Sigmoid colon (tissue), 7 donors: ENCODE results near the gene CHTF8. TPM values are rescaled to one million over a fixed set of nuclear protein-coding genes. Genes with fewer than 3 reads are reported as not detected.

Experiments used
- DNase-seq: peaks from one replicate; pipeline ENCODE4 v3.0.0-alpha.2; 2019
- H3K27ac ChIP-seq, 4 donors: fragments of 200-600 bp; sonication (generic); one replicate each; pipeline ENCODE4 v1.5.1; 2016 to 2019; ENCODE audit warnings: mild to moderate bottlenecking in 1 of 4
- H3K27me3 ChIP-seq, 3 donors: fragments of 200-600 bp; sonication (generic); one replicate each; pipeline ENCODE4 v1.5.1; 2019; ENCODE audit warnings: mild to moderate bottlenecking in 1 of 3
- H3K36me3 ChIP-seq, 4 donors: fragments of 200-600 bp; sonication (generic); one replicate each; pipeline ENCODE4 v1.5.1; 2016 to 2019
- H3K4me1 ChIP-seq, 4 donors: fragments of 200-600 bp; sonication (generic); one replicate each; pipeline ENCODE4 v1.5.1; 2017 to 2019
- H3K4me3 ChIP-seq, 4 donors: fragments of 200-600 bp; sonication (generic); one replicate each; pipeline ENCODE4 v1.5.1; 2017 to 2019; ENCODE audit warnings: mild to moderate bottlenecking in 2 of 4, moderate library complexity in 1 of 4
- H3K9me3 ChIP-seq, 4 donors: fragments of 200-600 bp in 3 of 4; sonication (generic) in 3 of 4; one replicate each; pipeline versions ENCODE4 v1.5.1 to v1.6.1; 2013 to 2019
- EP300 ChIP-seq, 4 donors: sonication (generic); formaldehyde crosslinking; IDR thresholded peaks; one replicate each; pipeline ENCODE4 v1.6.1; 2017; ENCODE audit warnings: antibody characterized with exemption in 4 of 4
- POLR2A ChIP-seq, 2 donors: fragments of 450-650 bp; IDR thresholded peaks; one replicate each; pipeline ENCODE4 v1.6.1; 2016; ENCODE audit warnings: antibody characterized with exemption in 2 of 2, mild to moderate bottlenecking in 2 of 2, moderate library complexity in 2 of 2
- POLR2AphosphoS5 ChIP-seq, 4 donors: sonication (generic); formaldehyde crosslinking; IDR thresholded peaks; one replicate each; pipeline ENCODE4 v1.6.1; 2017; ENCODE audit warnings: antibody characterized with exemption in 4 of 4
- WGBS, 2 donors: extraction: QIAGEN DNeasy Blood & Tissue Kit; methylation state at CpG; one replicate each; pipeline ENCODE4 v1.1.7; 2013; 5-methylcytosine and 5-hydroxymethylcytosine counted together
- intact Hi-C: fragments of 100-400 bp; cut with DNase I; formaldehyde crosslinking; loops from one replicate; pipeline ENCODE4 v1.15.1; 2023
- polyA plus RNA-seq, 3 donors: library from polyadenylated mRNA; stranded (reverse); fragments of 200-250 nt; gene quantifications; one replicate each; pipeline ENCODE4 v1.2.3, GENCODE V29; 2013
- total RNA-seq, 4 donors: library from RNA; depleted of rRNA; stranded (reverse); fragments of >200 nt; gene quantifications; one replicate each; pipeline ENCODE4 v1.1.0, GENCODE V29; 2016
- TF ChIP-seq, protein P1 (sequence below), 4 experiments: fragments of 450-650 bp in 3 of 4; fragments of 200-600 bp in 1 of 4; IDR thresholded peaks; one replicate each; pipeline ENCODE4 v1.5.1; 2016 to 2019; ENCODE audit warnings: antibody characterized with exemption in 4 of 4, mild to moderate bottlenecking in 3 of 4, moderate library complexity in 2 of 4
- donor health status: healthy with polysubstance abuse.
- donor health status: Bipolar disorder and iron deficiency.
- donor health status: healthy.

The CHTF8 gene
- total and polyA plus RNA-seq, 7 donors, result 46.3 to 79.2 (median 61.9) TPM

DNA sequence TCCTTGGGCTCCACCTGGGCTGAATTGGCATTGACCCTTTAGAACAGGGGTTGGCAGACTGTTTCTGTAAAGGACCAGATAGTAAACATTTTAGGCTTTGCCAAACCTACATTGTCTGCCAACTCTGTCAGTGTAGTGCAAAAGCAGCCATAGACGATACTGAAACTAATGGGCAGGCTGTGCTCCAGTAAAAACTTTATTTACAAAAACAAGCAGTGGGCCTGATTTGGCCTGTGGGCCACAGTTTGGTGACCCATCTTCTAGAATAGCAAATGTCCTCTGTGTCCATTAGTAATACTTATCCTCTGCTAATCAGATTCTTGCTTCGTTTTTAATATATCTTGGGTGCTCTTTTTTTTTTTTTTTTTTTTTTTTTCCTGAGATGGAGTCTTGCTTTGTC lies 6.2 kb upstream of the CHTF8 start:
- 87% methylated on average over 2 of the region's 2 CpGs for WGBS, 2 donors
- intact Hi-C loops, result no loop called here
- no peak for DNase-seq
- no peak overlapping the region for H3K4me3 ChIP-seq
- H3K27me3 ChIP-seq, result no peaks in the 10 kb centered on the region
- TF ChIP-seq POLR2AphosphoS5 (IDR thresholded peaks at IDR 0.05) (no peak), EP300 (IDR thresholded peaks at IDR 0.05) (no peak), POLR2A (IDR thresholded peaks at IDR 0.05) (no peak)
- TF ChIP-seq, protein P1, sequence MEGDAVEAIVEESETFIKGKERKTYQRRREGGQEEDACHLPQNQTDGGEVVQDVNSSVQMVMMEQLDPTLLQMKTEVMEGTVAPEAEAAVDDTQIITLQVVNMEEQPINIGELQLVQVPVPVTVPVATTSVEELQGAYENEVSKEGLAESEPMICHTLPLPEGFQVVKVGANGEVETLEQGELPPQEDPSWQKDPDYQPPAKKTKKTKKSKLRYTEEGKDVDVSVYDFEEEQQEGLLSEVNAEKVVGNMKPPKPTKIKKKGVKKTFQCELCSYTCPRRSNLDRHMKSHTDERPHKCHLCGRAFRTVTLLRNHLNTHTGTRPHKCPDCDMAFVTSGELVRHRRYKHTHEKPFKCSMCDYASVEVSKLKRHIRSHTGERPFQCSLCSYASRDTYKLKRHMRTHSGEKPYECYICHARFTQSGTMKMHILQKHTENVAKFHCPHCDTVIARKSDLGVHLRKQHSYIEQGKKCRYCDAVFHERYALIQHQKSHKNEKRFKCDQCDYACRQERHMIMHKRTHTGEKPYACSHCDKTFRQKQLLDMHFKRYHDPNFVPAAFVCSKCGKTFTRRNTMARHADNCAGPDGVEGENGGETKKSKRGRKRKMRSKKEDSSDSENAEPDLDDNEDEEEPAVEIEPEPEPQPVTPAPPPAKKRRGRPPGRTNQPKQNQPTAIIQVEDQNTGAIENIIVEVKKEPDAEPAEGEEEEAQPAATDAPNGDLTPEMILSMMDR (IDR thresholded peaks at IDR 0.05), result no peak
- no peak overlapping the region for H3K27ac ChIP-seq
- H3K36me3 ChIP-seq, result peaks cover 12 to 72% (median 26%) of the 10 kb centered on the region in 4 donors
- H3K4me1 ChIP-seq, result peaks cover 0 to 9% (median 2%) of the 10 kb centered on the region in 4 donors
- H3K9me3 ChIP-seq, result no peaks in the 10 kb centered on the region

DNA sequence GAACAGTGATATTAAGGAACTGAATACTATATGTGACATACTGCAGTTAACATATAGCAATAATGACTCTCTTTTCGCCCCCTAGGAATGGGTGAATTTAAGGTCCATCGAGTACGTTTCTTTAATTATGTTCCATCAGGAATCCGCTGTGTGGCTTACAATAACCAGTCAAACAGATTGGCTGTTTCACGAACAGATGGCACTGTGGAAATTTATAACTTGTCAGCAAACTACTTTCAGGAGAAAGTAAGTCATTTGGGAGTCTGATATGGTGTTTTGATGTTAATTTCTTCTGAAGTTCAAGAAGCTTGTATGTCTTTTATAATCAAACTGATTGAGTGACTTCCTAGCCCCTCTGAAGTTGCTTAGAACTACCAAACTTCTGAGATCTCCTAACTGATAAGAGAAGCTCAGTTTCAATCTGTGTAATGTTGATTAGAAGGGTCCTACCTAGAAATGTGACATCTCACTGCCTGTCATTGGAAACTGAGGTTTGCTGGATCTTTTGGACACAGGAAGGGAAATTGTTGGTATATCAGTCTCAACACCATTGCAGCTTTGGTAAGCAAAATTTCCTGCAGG lies 1.1 kb upstream of the CHTF8 start:
- Histone ChIP-seq H3K4me1 (peaks cover 0 to 37% (median 24%) of the 10 kb centered on the region in 4 donors), H3K36me3 (peaks cover 0 to 20% (median 1%) of the 10 kb centered on the region in 4 donors), H3K27ac (peak overlapping the region in 3 of 4 donors; percentile 90 to 96 (median 90)), H3K4me3 (peak overlapping the region; percentile 82 to 98 (median 88)), H3K27me3 (no peaks in the 10 kb centered on the region), H3K9me3 (no peaks in the 10 kb centered on the region)
- TF ChIP-seq EP300 (IDR thresholded peaks at IDR 0.05) (no peak), POLR2AphosphoS5 (IDR thresholded peaks at IDR 0.05) (no peak), POLR2A (IDR thresholded peaks at IDR 0.05) (no peak)
- 11 to 40% methylated on average over 5 of the region's 5 CpGs for WGBS, 2 donors
- intact Hi-C loops, result loop anchor here (5.0 kb wide), 2 partner anchors 286 to 606 kb away; no protein-coding TSS in a partner anchor
- DNase-seq, result no peak

- Histone ChIP-seq H3K9me3 (no peaks in the 10 kb centered on the region), H3K4me3 (peak overlapping the region; percentile 82 to 98 (median 88)), H3K4me1 (peaks cover 0 to 39% (median 24%) of the 10 kb centered on the region in 4 donors), H3K36me3 (peaks cover 0 to 5% (median 0%) of the 10 kb centered on the region in 4 donors), H3K27ac (peak overlapping the region; percentile 89 to 96 (median 90)), H3K27me3 (no peaks in the 10 kb centered on the region)
- TF ChIP-seq POLR2AphosphoS5 (IDR thresholded peaks at IDR 0.05) (no peak), EP300 (IDR thresholded peaks at IDR 0.05) (no peak), POLR2A (IDR thresholded peaks at IDR 0.05) (no peak)
- TF ChIP-seq, protein P1 (IDR thresholded peaks at IDR 0.05), result no peak
- WGBS, 2 donors, result 1 to 2% methylated on average over 53 of the region's 53 CpGs
- intact Hi-C loops, result loop anchor here (5.0 kb wide), 2 partner anchors 285 to 605 kb away; no protein-coding TSS in a partner anchor
- peak; percentile 90 for DNase-seq
These were observed 457 bp downstream of the CHTF8 start for GRCh38 chr16:69131839-69132423.

DNA sequence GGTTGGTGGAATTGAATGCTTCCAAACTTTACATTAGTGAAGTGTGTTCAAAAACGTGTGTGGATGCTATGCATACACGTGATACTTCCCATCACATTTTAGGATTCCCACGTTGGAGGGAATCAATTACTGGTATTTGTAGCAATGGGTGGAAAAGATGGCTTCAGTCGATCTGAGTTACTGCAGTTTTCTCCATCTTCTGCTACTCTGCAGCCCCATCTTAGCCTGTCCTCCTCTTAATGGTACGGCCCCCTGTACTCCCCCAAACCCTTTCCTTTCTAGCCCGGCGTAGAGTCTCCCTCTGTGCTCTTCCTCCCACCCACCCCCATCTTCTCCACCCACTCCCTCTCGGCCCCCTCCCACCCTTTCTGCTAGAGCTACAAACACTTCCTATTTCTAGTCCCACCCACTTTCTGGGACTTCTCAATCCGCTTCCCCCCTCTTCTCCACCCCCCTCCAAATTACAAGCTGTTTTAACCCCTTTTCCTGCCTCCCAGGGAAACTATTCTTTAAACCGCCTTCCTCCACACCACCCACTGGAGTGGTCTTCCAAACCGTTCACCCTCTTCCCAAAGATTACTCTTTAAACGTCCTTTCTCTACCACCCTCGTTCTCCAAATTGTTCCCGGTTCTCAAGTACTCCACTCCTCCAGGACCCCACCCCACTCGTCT lies 1.1 kb downstream of the CHTF8 start:
- peaks cover 0 to 39% (median 24%) of the 10 kb centered on the region in 4 donors for H3K4me1 ChIP-seq
- no peaks in the 10 kb centered on the region for H3K9me3 ChIP-seq
- peak overlapping the region; percentile 89 to 96 (median 90) for H3K27ac ChIP-seq
- peak overlapping the region; percentile 82 to 98 (median 88) for H3K4me3 ChIP-seq
- TF ChIP-seq EP300 (IDR thresholded peaks at IDR 0.05) (no peak), POLR2A (IDR thresholded peaks at IDR 0.05) (no peak), POLR2AphosphoS5 (IDR thresholded peaks at IDR 0.05) (no peak)
- TF ChIP-seq, protein P1 (IDR thresholded peaks at IDR 0.05), result no peak
- DNase-seq, result no peak
- 3 to 5% methylated on average over 15 of the region's 15 CpGs for whole genome bisulfite sequencing, 2 donors
- intact Hi-C loops, result loop anchor here (5.0 kb wide), 2 partner anchors 284 to 604 kb away; no protein-coding TSS in a partner anchor
- H3K27me3 ChIP-seq, result no peaks in the 10 kb centered on the region
- H3K36me3 ChIP-seq, result no peaks in the 10 kb centered on the region

GRCh38 chr16:69130461-69130860 lies 1.9 kb downstream of the CHTF8 start:
- H3K27ac ChIP-seq, result peak overlapping the region in 3 of 4 donors; percentile 90 to 96 (median 90)
- intact Hi-C loops, result loop anchor here (5.0 kb wide), 2 partner anchors 283 to 603 kb away; no protein-coding TSS in a partner anchor
- peaks cover 0 to 39% (median 24%) of the 10 kb centered on the region in 4 donors for H3K4me1 ChIP-seq
- DNase-seq, result no peak
- TF ChIP-seq POLR2A (IDR thresholded peaks at IDR 0.05) (no peak), EP300 (IDR thresholded peaks at IDR 0.05) (no peak), POLR2AphosphoS5 (IDR thresholded peaks at IDR 0.05) (no peak)
- TF ChIP-seq, protein P1 (IDR thresholded peaks at IDR 0.05), result no peak
- no peaks in the 10 kb centered on the region for H3K27me3 ChIP-seq
- no peaks in the 10 kb centered on the region for H3K9me3 ChIP-seq
- H3K36me3 ChIP-seq, result no peaks in the 10 kb centered on the region
- WGBS, 2 donors, result 76 to 79% methylated on average over 6 of the region's 6 CpGs
- no peak overlapping the region for H3K4me3 ChIP-seq
